Brain microvascular endothelial cell (primary cell): ENCODE measurements around the gene NEGR1.

Experiments
- DNase-seq: peaks from one replicate; pipeline ENCODE4 v3.0.0-alpha.2; 2020
- H3K27ac ChIP-seq: fragments of 250-450 bp; sonication (Bioruptor Pico); 2 replicates; pipeline ENCODE4 v1.5.1; 2020; ENCODE audit warnings: mild to moderate bottlenecking, moderate library complexity
- H3K27me3 ChIP-seq: fragments of 250-450 bp; sonication (Bioruptor Pico); replicated peaks from 2 replicates; pipeline ENCODE4 v1.5.1; 2020; ENCODE audit warnings: mild to moderate bottlenecking
- H3K36me3 ChIP-seq: fragments of 250-450 bp; sonication (Bioruptor Pico); replicated peaks from 2 replicates; pipeline ENCODE4 v1.5.1; 2020; ENCODE audit warnings: mild to moderate bottlenecking
- H3K4me3 ChIP-seq: 2 replicates; pipeline ENCODE4 v1.5.1; 2011; ENCODE audit warnings: low read depth, mild to moderate bottlenecking, control low read depth, low read length, moderate library complexity
- CTCF ChIP-seq: IDR thresholded peaks from 2 replicates; pipeline ENCODE4 v1.5.1; 2011; ENCODE audit warnings: low read depth, mild to moderate bottlenecking, moderate library complexity, low read length, control low read depth, inconsistent platforms; ENCODE audit errors: missing control alignments
- in situ Hi-C: cut with HindIII; loops from 2 replicates; pipeline ENCODE4 v1.10.0; 2017; ENCODE audit warnings: low sequenced_read_pairs, low pct_ligation_motif_present

The NEGR1 gene

GRCh38 chr1:71792264-71792663, 490.1 kb downstream of the NEGR1 start:
- Histone ChIP-seq H3K27ac (no peak overlapping the region), H3K4me3 (no peak overlapping the region), H3K36me3 (no peaks in the 10 kb centered on the region), H3K27me3 (no peaks in the 10 kb centered on the region)
- no peak for TF ChIP-seq CTCF
- in situ Hi-C loops = no loop called here
- DNase-seq = no peak

GRCh38 chr1:71788113-71788512, 494.2 kb downstream of the NEGR1 start:
- H3K4me3 ChIP-seq = no peak overlapping the region

GRCh38 chr1:71787699-71788098, 494.6 kb downstream of the NEGR1 start:
- no peak overlapping the region for H3K27ac ChIP-seq
- in situ Hi-C loops = no loop called here
- no peaks in the 10 kb centered on the region for H3K27me3 ChIP-seq
- no peak for DNase-seq
- no peak for TF ChIP-seq CTCF
- H3K36me3 ChIP-seq = no peaks in the 10 kb centered on the region
- H3K4me3 ChIP-seq = no peak overlapping the region

More at GRCh38 chr1:71788113-71788512, 494.2 kb downstream of the NEGR1 start:
- H3K36me3 ChIP-seq = no peaks in the 10 kb centered on the region
- in situ Hi-C loops = no loop called here
- H3K27ac ChIP-seq = no peak overlapping the region
- TF ChIP-seq CTCF = no peak
- no peaks in the 10 kb centered on the region for H3K27me3 ChIP-seq
- DNase-seq = no peak

- H3K27ac ChIP-seq = no peak overlapping the region
- no peaks in the 10 kb centered on the region for H3K36me3 ChIP-seq
- H3K27me3 ChIP-seq = no peaks in the 10 kb centered on the region
- no peak for TF ChIP-seq CTCF
- H3K4me3 ChIP-seq = no peak overlapping the region
- DNase-seq = no peak
- in situ Hi-C loops = no loop called here
Measured at GRCh38 chr1:71786218-71786617, 496.1 kb downstream of the NEGR1 start.

GRCh38 chr1:71785450-71785849, 496.9 kb downstream of the NEGR1 start:
- Histone ChIP-seq H3K27ac (no peak overlapping the region), H3K36me3 (no peaks in the 10 kb centered on the region), H3K4me3 (no peak overlapping the region), H3K27me3 (no peaks in the 10 kb centered on the region)
- TF ChIP-seq CTCF = no peak
- DNase-seq = no peak
- in situ Hi-C loops = no loop called here

GRCh38 chr1:71785000-71785399, 497.3 kb downstream of the NEGR1 start:
- H3K27ac ChIP-seq = no peak overlapping the region
- no peak for TF ChIP-seq CTCF
- H3K4me3 ChIP-seq = no peak overlapping the region
- DNase-seq = no peak
- no peaks in the 10 kb centered on the region for H3K27me3 ChIP-seq
- no peaks in the 10 kb centered on the region for H3K36me3 ChIP-seq
- in situ Hi-C loops = no loop called here
